HEK293 (cell line): ENCODE results near the gene MBLAC1.

ENCODE experiments used
- MZF1 ChIP-seq: fragments of 450-650 bp; formaldehyde crosslinking; IDR thresholded peaks from 2 replicates; pipeline ENCODE4 v1.5.1; 2017; ENCODE audit warnings: missing biosample characterization, missing genetic modification characterization, borderline replicate concordance
- SALL2 ChIP-seq: fragments of 450-650 bp; formaldehyde crosslinking; IDR thresholded peaks from 2 replicates; pipeline ENCODE4 v1.5.0; 2017; ENCODE audit warnings: missing biosample characterization, mild to moderate bottlenecking, missing genetic modification characterization, borderline replicate concordance
- ZBTB1 ChIP-seq: fragments of 450-650 bp; formaldehyde crosslinking; IDR thresholded peaks from 2 replicates; pipeline ENCODE4 v1.5.1; 2016; ENCODE audit warnings: missing biosample characterization, missing genetic modification characterization
- ZNF274 ChIP-seq, 2 experiments: fragments of 200-500 bp in 1 of 2; fragments of 450-650 bp in 1 of 2; sonication (Bioruptor generic) in 1 of 2; formaldehyde crosslinking in 1 of 2; IDR thresholded peaks; 2 replicates each; pipeline versions ENCODE4 v1.5.1 to v1.6.1; 2014 to 2016; ENCODE audit warnings: borderline replicate concordance in 1 of 2, inconsistent platforms in 1 of 2, low read length in 1 of 2, missing biosample characterization in 1 of 2, missing genetic modification characterization in 1 of 2
- ZNF324 ChIP-seq: fragments of 450-650 bp; formaldehyde crosslinking; IDR thresholded peaks from 2 replicates; pipeline ENCODE4 v1.5.1; 2016; ENCODE audit warnings: missing biosample characterization, missing genetic modification characterization
- ZNF416 ChIP-seq: fragments of 450-650 bp; formaldehyde crosslinking; IDR thresholded peaks from 2 replicates; pipeline ENCODE4 v1.5.1; 2016; ENCODE audit warnings: missing biosample characterization, missing genetic modification characterization
- ZNF664 ChIP-seq: fragments of 450-650 bp; formaldehyde crosslinking; IDR thresholded peaks from 2 replicates; pipeline ENCODE4 v1.5.1; 2016; ENCODE audit warnings: missing biosample characterization, missing genetic modification characterization
- ZNF792 ChIP-seq: fragments of 450-650 bp; formaldehyde crosslinking; IDR thresholded peaks from 2 replicates; pipeline ENCODE4 v1.5.1; 2016; ENCODE audit warnings: missing biosample characterization, missing genetic modification characterization
- TF ChIP-seq, protein P1 (sequence below): fragments of 450-650 bp; formaldehyde crosslinking; IDR thresholded peaks from 2 replicates; pipeline ENCODE4 v1.5.1; 2016; ENCODE audit warnings: missing biosample characterization, missing genetic modification characterization
- TF ChIP-seq, protein P2 (sequence below): fragments of 450-650 bp; formaldehyde crosslinking; IDR thresholded peaks from 2 replicates; pipeline ENCODE4 v1.5.1; 2017; ENCODE audit warnings: missing biosample characterization, missing genetic modification characterization

DNA sequence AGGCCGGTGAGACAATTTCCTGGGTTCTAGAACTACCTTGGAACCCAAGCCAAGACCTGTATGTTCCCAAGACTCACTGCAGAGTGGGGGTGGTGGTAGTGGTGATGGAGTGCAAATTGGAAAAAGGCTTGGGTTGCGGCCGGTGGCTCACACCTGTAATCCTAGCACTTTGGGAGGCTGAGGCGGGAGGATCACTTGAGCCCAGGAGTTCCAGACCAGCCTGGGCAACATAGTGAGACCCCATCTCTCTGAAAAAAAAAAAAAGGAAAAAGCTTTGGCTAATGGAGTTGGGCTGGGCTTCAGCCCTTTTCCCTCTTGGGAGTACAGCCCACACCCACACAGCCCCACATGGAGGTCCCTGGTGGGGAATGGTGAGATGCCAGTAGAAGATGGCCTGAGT lies 21.2 kb upstream of the MBLAC1 start:
- TF ChIP-seq ZBTB1 (no peak), ZNF792 (tag by site-specific recombination) (no peak), MZF1 (no peak), SALL2 (tag by site-specific recombination) (no peak), ZNF274 (IDR thresholded peaks at IDR 0.05; ENCODE audit: low read length) (no peak), ZNF274 (tag by site-specific recombination; IDR thresholded peaks at IDR 0.05; ENCODE audit: borderline replicate concordance) (no peak), ZNF664 (tag by site-specific recombination) (no peak), ZNF324 (tag by site-specific recombination) (no peak), ZNF416 (tag by site-specific recombination) (no peak)
- TF ChIP-seq, protein P1, sequence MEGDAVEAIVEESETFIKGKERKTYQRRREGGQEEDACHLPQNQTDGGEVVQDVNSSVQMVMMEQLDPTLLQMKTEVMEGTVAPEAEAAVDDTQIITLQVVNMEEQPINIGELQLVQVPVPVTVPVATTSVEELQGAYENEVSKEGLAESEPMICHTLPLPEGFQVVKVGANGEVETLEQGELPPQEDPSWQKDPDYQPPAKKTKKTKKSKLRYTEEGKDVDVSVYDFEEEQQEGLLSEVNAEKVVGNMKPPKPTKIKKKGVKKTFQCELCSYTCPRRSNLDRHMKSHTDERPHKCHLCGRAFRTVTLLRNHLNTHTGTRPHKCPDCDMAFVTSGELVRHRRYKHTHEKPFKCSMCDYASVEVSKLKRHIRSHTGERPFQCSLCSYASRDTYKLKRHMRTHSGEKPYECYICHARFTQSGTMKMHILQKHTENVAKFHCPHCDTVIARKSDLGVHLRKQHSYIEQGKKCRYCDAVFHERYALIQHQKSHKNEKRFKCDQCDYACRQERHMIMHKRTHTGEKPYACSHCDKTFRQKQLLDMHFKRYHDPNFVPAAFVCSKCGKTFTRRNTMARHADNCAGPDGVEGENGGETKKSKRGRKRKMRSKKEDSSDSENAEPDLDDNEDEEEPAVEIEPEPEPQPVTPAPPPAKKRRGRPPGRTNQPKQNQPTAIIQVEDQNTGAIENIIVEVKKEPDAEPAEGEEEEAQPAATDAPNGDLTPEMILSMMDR (tag by site-specific recombination) = no peak
- TF ChIP-seq, protein P2, sequence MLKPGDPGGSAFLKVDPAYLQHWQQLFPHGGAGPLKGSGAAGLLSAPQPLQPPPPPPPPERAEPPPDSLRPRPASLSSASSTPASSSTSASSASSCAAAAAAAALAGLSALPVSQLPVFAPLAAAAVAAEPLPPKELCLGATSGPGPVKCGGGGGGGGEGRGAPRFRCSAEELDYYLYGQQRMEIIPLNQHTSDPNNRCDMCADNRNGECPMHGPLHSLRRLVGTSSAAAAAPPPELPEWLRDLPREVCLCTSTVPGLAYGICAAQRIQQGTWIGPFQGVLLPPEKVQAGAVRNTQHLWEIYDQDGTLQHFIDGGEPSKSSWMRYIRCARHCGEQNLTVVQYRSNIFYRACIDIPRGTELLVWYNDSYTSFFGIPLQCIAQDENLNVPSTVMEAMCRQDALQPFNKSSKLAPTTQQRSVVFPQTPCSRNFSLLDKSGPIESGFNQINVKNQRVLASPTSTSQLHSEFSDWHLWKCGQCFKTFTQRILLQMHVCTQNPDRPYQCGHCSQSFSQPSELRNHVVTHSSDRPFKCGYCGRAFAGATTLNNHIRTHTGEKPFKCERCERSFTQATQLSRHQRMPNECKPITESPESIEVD (tag by site-specific recombination) = no peak
